ENCODE results near the gene MCHR1. TPM values are rescaled to one million over a fixed set of nuclear protein-coding genes. Genes with fewer than 3 reads are reported as not detected.

MCHR1 gene
- total and polyA plus RNA-seq, 9 of the 15 experiments (the other 6 are each of a cell fraction or from before 2014, with no cell fraction given), result 0.03 to 0.50 TPM; not detected in 7

DNA sequence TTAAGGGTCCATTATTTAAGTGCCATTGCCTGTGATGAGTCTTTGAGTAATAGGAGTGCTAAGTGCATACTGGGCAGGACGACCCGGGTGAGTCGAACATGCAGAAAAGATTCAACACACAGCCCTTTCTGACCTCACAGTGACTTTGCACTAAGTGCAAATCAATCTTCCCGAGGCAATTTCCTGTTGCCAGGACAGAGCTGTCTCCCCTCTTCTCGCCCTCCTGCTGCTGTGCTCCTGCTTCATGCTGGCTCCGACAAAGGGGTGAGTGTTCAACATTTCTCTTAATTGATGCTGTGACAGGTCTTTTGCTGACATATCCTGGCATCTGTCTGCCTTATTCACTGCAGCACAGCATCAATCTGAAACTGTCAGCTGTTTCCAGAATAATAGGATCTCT is 42.0 kb downstream of the MCHR1 start:
- intact Hi-C loops (cut with micrococcal nuclease) (no loop called here), in situ Hi-C loops (cut with MboI) (no loop called here)
- H3K4me2 ChIP-seq (ENCODE audit: insufficient read depth, low read length), result no peak overlapping the region
- no peak overlapping the region for H2AFZ ChIP-seq (ENCODE audit: low read depth, low read length)
- H4K20me1 ChIP-seq (replicated peaks; ENCODE audit: control insufficient read depth, insufficient read depth, low read length), result no peaks in the 10 kb centered on the region
- no peak overlapping the region for H3K9ac ChIP-seq (ENCODE audit: insufficient read depth in 1 of 2, low read depth in 2 of 2, low read length in 2 of 2)
- H3K27me3 ChIP-seq (ENCODE audit: control insufficient read depth in 2 of 2, insufficient read depth in 2 of 2, low read length in 2 of 2), result peaks cover 6 to 19% of the 10 kb centered on the region in 2 experiments; a peak in 4 of 5 replicates
- no peaks in the 10 kb centered on the region for H3K79me2 ChIP-seq (ENCODE audit: control insufficient read depth, insufficient read depth, low read length)
- CTCF ChIA-PET (ENCODE audit: low intra/inter-chr PET ratio), result interaction anchor here (0.6 kb wide), 1 partner anchor 313 kb away, joined by 3 read pairs; no protein-coding TSS in a partner anchor
- peak in 1 of 4 experiments; percentile 24 for DNase-seq (ENCODE audit: extremely low read depth in 1 of 4, low spot score in 3 of 4)
- no peaks in the 10 kb centered on the region for H3K36me3 ChIP-seq (ENCODE audit: control insufficient read depth, insufficient read depth, low read length)
- POLR2A ChIA-PET, result interaction anchor here (0.7 to 1.1 kb wide), 3 partner anchors 9 to 102 kb away, joined by 3 read pairs; no protein-coding TSS in a partner anchor
- 3% methylated on average over 6 of the region's 6 CpGs for WGBS (ENCODE audit: insufficient coverage, low coverage, missing lambda C conversion rate)
- no peaks in the 10 kb centered on the region for H3K9me1 ChIP-seq (ENCODE audit: control insufficient read depth, insufficient read depth, low read length)
- no peaks in the 10 kb centered on the region for H3K9me3 ChIP-seq (replicated peaks; ENCODE audit: control insufficient read depth, insufficient read depth, low read depth, low read length)
- H3K4me3 ChIP-seq, result no peak overlapping the region
- no peak overlapping the region for H3K27ac ChIP-seq (ENCODE audit: extremely low read depth, low read depth, low read length)
- no peak; the same call in 2 of the 3 replicates for ATAC-seq
- no peak for FAIRE-seq
- no peaks in the 10 kb centered on the region for H3K4me1 ChIP-seq (replicated peaks in 1 of 2; ENCODE audit: control insufficient read depth in 2 of 2, insufficient read depth in 2 of 2, low read length in 2 of 2)
- no TSS peak for BruUV-seq (replicated peaks)
- TF ChIP-seq MAFG (tag; conservative IDR thresholded peaks at IDR 0.05), result peak; percentile 44
- no peak for TF ChIP-seq NCOA6 (IDR thresholded peaks at IDR 0.05)
- TF ChIP-seq, protein P1, sequence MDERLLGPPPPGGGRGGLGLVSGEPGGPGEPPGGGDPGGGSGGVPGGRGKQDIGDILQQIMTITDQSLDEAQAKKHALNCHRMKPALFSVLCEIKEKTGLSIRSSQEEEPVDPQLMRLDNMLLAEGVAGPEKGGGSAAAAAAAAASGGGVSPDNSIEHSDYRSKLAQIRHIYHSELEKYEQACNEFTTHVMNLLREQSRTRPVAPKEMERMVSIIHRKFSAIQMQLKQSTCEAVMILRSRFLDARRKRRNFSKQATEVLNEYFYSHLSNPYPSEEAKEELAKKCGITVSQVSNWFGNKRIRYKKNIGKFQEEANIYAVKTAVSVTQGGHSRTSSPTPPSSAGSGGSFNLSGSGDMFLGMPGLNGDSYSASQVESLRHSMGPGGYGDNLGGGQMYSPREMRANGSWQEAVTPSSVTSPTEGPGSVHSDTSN (CRISPR knock-in tag; IDR thresholded peaks at IDR 0.05; ENCODE audit: low read depth), result no peak
- TF ChIP-seq, protein P1 (tag; conservative IDR thresholded peaks at IDR 0.05; ENCODE audit: low read depth), result peak; percentile 80
- TF ChIP-seq HSF4 (CRISPR knock-in tag; IDR thresholded peaks at IDR 0.05; ENCODE audit: borderline replicate concordance), result no peak
- TF ChIP-seq ETS2 (tag; IDR thresholded peaks at IDR 0.05; ENCODE audit: borderline replicate concordance, poor library complexity, severe bottlenecking), result no peak
- TF ChIP-seq, protein P2, sequence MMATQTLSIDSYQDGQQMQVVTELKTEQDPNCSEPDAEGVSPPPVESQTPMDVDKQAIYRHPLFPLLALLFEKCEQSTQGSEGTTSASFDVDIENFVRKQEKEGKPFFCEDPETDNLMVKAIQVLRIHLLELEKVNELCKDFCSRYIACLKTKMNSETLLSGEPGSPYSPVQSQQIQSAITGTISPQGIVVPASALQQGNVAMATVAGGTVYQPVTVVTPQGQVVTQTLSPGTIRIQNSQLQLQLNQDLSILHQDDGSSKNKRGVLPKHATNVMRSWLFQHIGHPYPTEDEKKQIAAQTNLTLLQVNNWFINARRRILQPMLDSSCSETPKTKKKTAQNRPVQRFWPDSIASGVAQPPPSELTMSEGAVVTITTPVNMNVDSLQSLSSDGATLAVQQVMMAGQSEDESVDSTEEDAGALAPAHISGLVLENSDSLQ (IDR thresholded peaks at IDR 0.05), result peak; percentile 65; the same call in 1 of the 2 replicates
- no peak for TF ChIP-seq CHD4 (IDR thresholded peaks at IDR 0.05; ENCODE audit: insufficient read depth, insufficient replicate concordance, low read depth, low read length, poor library complexity, severe bottlenecking)
- no peak for TF ChIP-seq ERF (CRISPR knock-in tag; IDR thresholded peaks at IDR 0.05)
- no peak for TF ChIP-seq MCM3 (IDR thresholded peaks at IDR 0.05)
- peak; percentile 9 to 11; a peak in 1 of 4 replicates for TF ChIP-seq KDM1A (IDR thresholded peaks at IDR 0.05)
- TF ChIP-seq ZNF76 (CRISPR knock-in tag; IDR thresholded peaks at IDR 0.05; ENCODE audit: borderline replicate concordance), result no peak
- TF ChIP-seq, protein P3, sequence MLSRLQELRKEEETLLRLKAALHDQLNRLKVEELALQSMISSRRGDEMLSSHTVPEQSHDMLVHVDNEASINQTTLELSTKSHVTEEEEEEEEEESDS (CRISPR knock-in tag; IDR thresholded peaks at IDR 0.05), result no peak
- TF ChIP-seq, protein P4, sequence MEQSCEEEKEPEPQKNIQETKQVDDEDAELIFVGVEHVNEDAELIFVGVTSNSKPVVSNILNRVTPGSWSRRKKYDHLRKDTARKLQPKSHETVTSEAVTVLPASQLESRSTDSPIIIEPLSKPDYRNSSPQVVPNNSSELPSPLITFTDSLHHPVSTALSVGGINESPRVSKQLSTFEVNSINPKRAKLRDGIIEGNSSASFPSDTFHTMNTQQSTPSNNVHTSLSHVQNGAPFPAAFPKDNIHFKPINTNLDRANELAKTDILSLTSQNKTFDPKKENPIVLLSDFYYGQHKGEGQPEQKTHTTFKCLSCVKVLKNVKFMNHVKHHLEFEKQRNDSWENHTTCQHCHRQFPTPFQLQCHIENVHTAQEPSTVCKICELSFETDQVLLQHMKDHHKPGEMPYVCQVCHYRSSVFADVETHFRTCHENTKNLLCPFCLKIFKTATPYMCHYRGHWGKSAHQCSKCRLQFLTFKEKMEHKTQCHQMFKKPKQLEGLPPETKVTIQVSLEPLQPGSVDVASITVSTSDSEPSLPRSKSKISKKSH (CRISPR knock-in tag; IDR thresholded peaks at IDR 0.05), result no peak
- TF ChIP-seq ZNF140 (CRISPR knock-in tag; IDR thresholded peaks at IDR 0.05), result no peak
- TF ChIP-seq NFE2 (IDR thresholded peaks at IDR 0.05; ENCODE audit: low read depth), result peak; percentile 70
- no peak for TF ChIP-seq SRSF3 (IDR thresholded peaks at IDR 0.05; ENCODE audit: insufficient read depth, low read length)

Measured in K562 (cell line).